Natural killer cell treated with Interleukin-12 subunit alpha and Interleukin-12 subunit beta and Interleukin-15 and Interleukin-18, amount 100 ng/mL, for 72 hours (primary cell): ENCODE measurements around the gene PTPRE. TPM values are rescaled to one million over a fixed set of nuclear protein-coding genes. Genes with fewer than 3 reads are reported as not detected.
A peak's percentile ranks its signal among the peaks of the same experiment; 100 is the strongest.

Source experiments
- ATAC-seq, 2 donors: fragments of 150-1000 bp; cut with Tn5 transposase in 1 of 2; sonication (Bioruptor Pico), chemical (Tn5 transposase) in 1 of 2; 2 replicates each; pipeline ENCODE4 v1.10.0; 2021
- DNase-seq: peaks from one replicate; pipeline ENCODE4 v3.0.0; 2022; ENCODE audit warnings: low spot score
- H3K27ac Mint-ChIP-seq, 2 donors: 1 replicate in 1 of 2; 2 replicates in 1 of 2; pipeline ENCODE4 v1.8.0; 2022; ENCODE audit warnings: mixed read lengths in 2 of 2, mild to moderate bottlenecking in 1 of 2, moderate library complexity in 1 of 2
- H3K27me3 Mint-ChIP-seq, 2 donors: 1 replicate in 1 of 2; 2 replicates in 1 of 2; pipeline ENCODE4 v1.8.0; 2022; ENCODE audit warnings: mixed read lengths in 2 of 2
- H3K36me3 Mint-ChIP-seq: one replicate; pipeline ENCODE4 v1.8.0; 2022; ENCODE audit warnings: mixed read lengths
- H3K4me1 Mint-ChIP-seq, 2 donors: 1 replicate in 1 of 2; 2 replicates in 1 of 2; pipeline ENCODE4 v1.8.0; 2022; ENCODE audit warnings: low read depth in 2 of 2, mixed read lengths in 2 of 2, mild to moderate bottlenecking in 1 of 2
- H3K4me3 Mint-ChIP-seq: one replicate; pipeline ENCODE4 v1.8.0; 2022; ENCODE audit warnings: mixed read lengths
- H3K9me3 Mint-ChIP-seq: 2 replicates; pipeline ENCODE4 v1.8.0; 2022; ENCODE audit warnings: mixed read lengths
- total RNA-seq, 2 donors: library from RNA; stranded (reverse); gene quantifications; one replicate each; pipeline ENCODE4 v1.2.3, GENCODE V29; 2022

Gene PTPRE
- total RNA-seq, 2 donors from 2014 or later, result 65.1 to 147 TPM

GRCh38 chr10:128059982-128060293, 153.0 kb downstream of the PTPRE start:
- DNase-seq (no peak), ATAC-seq (no peak)
- Mint-ChIP-seq H3K4me3 (peak overlapping the region; percentile 28), H3K27me3 (no peaks in the 10 kb centered on the region), H3K27ac (peak overlapping the region; percentile 7 to 93), H3K4me1 (peaks cover 79 to 83% of the 10 kb centered on the region in 2 donors), H3K9me3 (no peaks in the 10 kb centered on the region), H3K36me3 (peaks cover 13% of the 10 kb centered on the region)

GRCh38 chr10:128060341-128061250, 153.7 kb downstream of the PTPRE start:
- Mint-ChIP-seq H3K9me3 (no peaks in the 10 kb centered on the region), H3K4me3 (peak overlapping the region; percentile 28), H3K36me3 (peaks cover 13% of the 10 kb centered on the region), H3K27me3 (no peaks in the 10 kb centered on the region), H3K4me1 (peaks cover 79 to 88% of the 10 kb centered on the region in 2 donors), H3K27ac (peak overlapping the region; percentile 7 to 93)
- DNase-seq (peak; percentile 28), ATAC-seq (no peak)

DNA sequence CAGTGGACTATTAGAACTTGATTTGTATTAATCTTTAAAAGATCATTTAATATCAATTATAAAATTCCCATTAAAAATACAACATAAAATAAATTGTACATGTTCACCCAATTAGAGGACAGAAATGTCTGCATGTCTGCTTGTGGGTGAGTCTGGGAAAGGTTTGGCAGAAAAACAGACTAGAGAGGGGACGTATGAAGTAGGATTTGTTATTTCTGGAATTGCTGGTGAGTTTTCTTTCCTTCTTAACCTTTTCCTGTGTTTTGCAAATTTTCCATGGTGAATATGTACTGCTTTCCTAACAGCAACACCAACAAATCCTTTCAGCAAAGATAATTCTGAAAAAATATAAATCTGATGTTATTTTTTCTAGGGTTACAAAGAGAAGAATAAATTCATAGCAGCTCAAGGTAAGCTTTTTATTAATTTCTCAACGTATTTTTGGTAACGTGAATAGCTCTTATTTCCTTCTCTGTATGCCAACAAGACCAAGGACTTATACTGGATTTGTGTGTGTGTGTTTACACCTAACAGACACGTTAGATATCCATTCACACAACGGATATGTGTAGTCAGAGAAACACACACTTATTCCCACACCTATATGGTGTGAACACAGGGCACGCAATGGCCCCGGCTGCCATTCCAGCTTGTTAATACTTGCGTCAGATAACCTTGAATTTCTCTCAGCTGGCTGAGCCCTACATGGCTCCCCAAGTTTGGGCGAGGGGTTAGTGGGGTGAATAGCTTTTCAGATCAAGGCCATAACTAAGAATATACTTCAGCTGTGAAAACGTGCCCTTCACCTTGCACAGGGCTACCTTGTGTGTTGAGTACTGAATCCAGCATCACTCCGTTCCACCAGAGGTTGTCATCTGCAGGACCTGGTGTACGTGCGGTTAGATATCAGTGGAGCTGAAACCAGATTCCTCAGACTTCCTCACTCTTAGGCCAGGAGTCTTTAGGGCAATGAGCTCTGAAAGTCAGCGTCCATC, 154.7 kb downstream of the PTPRE start:
- Mint-ChIP-seq H3K27ac (peak overlapping the region; percentile 91 to 93), H3K36me3 (peaks cover 18% of the 10 kb centered on the region), H3K4me1 (peaks cover 81 to 91% of the 10 kb centered on the region in 2 donors), H3K9me3 (no peaks in the 10 kb centered on the region), H3K27me3 (no peaks in the 10 kb centered on the region), H3K4me3 (peak overlapping the region; percentile 81)
- peak; percentile 18 for DNase-seq
- no peak for ATAC-seq

DNA sequence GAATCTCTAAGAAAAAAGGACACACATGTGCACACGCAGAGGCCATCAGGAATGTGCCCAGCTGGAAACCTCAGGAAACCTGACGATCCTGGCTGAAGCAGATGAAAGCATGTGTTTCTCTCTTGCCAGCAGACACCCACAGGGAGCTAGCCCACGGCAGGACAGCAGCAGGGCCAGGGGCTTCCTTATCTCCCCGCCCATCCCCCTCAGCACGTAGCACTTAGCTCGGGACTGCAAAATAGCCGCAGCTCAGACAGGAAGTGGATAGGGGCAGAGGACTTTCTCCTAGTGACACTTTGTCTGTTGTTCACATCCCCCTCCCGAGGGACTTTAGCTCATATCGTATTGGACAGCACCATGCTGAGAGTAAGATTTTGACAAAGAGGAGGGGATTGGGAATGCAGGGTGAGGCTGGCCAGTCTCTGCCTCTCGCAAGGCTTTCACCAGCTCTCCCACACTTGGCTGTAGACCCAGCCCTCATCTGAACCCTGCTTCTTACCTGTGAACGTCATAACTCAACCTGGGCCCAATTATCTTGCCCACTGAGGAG, 155.5 kb downstream of the PTPRE start:
- ATAC-seq (peak; percentile 17 to 41), DNase-seq (peak; percentile 71)
- peaks cover 25% of the 10 kb centered on the region for H3K36me3 Mint-ChIP-seq
- H3K4me1 Mint-ChIP-seq, result peaks cover 87 to 98% of the 10 kb centered on the region in 2 donors
- H3K27ac Mint-ChIP-seq, result peak overlapping the region; percentile 91 to 93
- H3K9me3 Mint-ChIP-seq, result peaks cover 7% of the 10 kb centered on the region
- H3K4me3 Mint-ChIP-seq, result peak overlapping the region; percentile 81
- no peaks in the 10 kb centered on the region for H3K27me3 Mint-ChIP-seq

DNA sequence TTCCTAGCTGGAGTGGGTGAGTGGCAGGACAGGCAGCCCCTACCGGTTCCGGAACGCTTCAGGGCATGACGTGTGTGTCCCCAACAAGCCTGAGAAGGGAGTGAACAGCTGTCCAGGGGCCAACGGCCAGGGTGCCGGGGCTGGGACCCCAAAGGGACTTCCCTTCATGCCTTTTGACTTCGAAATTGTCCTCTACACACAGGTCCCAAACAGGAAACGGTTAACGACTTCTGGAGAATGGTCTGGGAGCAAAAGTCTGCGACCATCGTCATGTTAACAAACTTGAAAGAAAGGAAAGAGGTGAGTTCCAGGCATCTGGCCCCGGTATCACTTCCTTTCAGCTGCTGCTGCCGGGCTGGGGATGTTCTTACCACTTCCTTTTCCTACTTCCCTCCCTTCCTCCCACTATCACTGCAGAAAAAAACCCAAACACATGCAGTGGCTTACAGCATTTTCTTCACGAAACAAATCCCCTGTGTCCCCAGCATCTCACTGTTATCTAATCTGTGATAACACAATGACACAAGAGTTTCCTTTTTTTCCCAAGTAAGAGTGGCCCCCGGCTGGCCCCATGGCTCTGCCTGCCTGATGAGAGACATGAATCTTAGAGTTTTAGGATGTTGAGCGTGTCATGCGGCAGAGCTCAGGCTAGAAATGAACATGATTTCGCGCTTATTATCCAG, 156.1 kb downstream of the PTPRE start:
- peaks cover 23% of the 10 kb centered on the region for H3K36me3 Mint-ChIP-seq
- ATAC-seq (peak; percentile 45 to 58), DNase-seq (peak; percentile 84)
- H3K4me1 Mint-ChIP-seq, result peaks cover 83 to 96% of the 10 kb centered on the region in 2 donors
- peak overlapping the region; percentile 81 for H3K4me3 Mint-ChIP-seq
- no peaks in the 10 kb centered on the region for H3K27me3 Mint-ChIP-seq
- H3K9me3 Mint-ChIP-seq, result peaks cover 7% of the 10 kb centered on the region
- peak overlapping the region; percentile 91 to 93 for H3K27ac Mint-ChIP-seq

GRCh38 chr10:128063736-128064107, 156.8 kb downstream of the PTPRE start:
- H3K9me3 Mint-ChIP-seq, result peaks cover 7% of the 10 kb centered on the region
- peak overlapping the region; percentile 81 for H3K4me3 Mint-ChIP-seq
- H3K4me1 Mint-ChIP-seq, result peaks cover 78 to 89% of the 10 kb centered on the region in 2 donors
- peaks cover 23% of the 10 kb centered on the region for H3K36me3 Mint-ChIP-seq
- ATAC-seq (no peak), DNase-seq (peak; percentile 57)
- H3K27me3 Mint-ChIP-seq, result no peaks in the 10 kb centered on the region
- H3K27ac Mint-ChIP-seq, result peak overlapping the region; percentile 91 to 93

DNA sequence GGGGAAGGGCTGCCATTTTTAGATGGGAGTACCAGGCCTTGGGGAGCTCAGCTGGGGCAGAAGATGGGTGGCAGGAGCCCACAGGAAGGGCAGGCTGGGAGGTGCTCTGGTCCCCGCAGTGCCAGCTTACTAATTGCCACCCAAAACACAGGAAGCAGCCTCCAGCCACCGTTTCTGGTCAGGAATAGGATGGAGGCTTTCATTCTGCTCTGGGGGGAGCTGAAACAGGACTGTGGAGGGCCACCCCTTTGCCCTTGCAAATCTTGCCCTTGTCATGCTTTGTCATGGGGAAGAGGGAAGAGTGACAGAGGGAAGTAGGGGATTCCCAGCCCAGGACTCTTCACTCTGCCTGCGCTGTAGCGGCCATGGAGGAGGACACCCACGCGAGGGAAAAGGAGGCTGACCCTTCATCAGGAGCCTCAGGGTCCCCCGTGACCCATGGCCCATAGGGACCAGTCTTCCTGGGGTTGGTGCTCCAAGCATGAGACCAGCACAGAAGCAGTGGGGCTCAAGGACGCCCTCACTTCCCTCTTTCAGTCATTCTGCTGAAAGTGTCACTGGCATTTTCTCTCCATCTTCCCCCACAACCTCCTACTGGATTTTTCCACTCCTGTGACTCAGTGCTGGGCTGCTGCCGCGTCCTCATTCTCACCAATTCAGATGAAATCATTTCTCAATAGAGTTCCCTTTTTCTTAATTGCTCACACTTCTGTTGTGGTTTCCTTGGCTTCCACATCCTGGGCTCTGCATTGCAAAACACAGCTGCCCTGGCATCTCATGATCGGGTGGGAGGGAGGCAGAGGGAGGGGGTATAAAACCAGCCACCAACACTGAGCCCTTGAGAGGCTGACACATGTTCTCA, 157.4 kb downstream of the PTPRE start:
- DNase-seq (peak; percentile 90), ATAC-seq (peak; percentile 81 to 86)
- Mint-ChIP-seq H3K36me3 (peaks cover 23% of the 10 kb centered on the region), H3K4me1 (peaks cover 77 to 82% of the 10 kb centered on the region in 2 donors), H3K4me3 (peak overlapping the region; percentile 81), H3K9me3 (peaks cover 7% of the 10 kb centered on the region), H3K27ac (peak overlapping the region; percentile 91 to 93), H3K27me3 (no peaks in the 10 kb centered on the region)

DNA sequence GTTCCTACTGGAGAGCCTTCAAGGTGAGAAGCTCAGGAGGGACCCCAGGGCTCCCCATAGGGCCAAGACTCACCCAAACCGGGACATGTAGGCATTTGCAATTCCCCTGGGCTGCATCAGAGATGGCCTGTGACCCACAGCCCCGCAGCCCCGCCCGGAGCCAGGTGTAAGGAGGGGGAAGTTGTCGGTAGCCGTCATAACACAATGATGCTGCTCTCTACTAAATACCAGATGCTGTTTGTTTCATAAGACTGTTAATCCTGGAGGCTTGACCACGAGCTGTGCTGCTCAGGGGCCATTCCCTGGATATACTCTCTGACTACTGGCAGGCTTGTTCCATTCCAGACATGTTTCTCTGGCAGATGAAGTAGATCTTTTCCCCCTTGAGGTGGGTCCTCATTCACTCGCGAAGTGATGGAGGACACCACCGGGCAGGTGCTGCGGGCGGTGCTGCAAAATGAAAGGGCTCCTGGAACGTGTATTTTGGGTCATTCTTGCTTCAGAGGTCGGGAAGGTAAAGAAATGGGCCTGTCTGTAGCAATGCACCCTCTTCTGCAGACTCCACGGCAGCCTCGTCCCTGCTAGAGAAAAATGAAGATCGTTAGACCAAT, 158.2 kb downstream of the PTPRE start:
- Mint-ChIP-seq H3K36me3 (peaks cover 18% of the 10 kb centered on the region), H3K9me3 (peaks cover 7% of the 10 kb centered on the region), H3K4me3 (peak overlapping the region; percentile 81), H3K27ac (peak overlapping the region; percentile 91 to 93), H3K4me1 (peaks cover 74 to 80% of the 10 kb centered on the region in 2 donors), H3K27me3 (no peaks in the 10 kb centered on the region)
- ATAC-seq (no peak), DNase-seq (no peak)

- Mint-ChIP-seq H3K4me1 (peaks cover 65 to 71% of the 10 kb centered on the region in 2 donors), H3K9me3 (peaks cover 7% of the 10 kb centered on the region), H3K27me3 (no peaks in the 10 kb centered on the region), H3K4me3 (peak overlapping the region; percentile 55), H3K27ac (peak overlapping the region; percentile 91 to 93), H3K36me3 (peaks cover 15% of the 10 kb centered on the region)
- ATAC-seq (no peak), DNase-seq (peak; percentile 51)
Measured at GRCh38 chr10:128065881-128066534, 159.1 kb downstream of the PTPRE start.

DNA sequence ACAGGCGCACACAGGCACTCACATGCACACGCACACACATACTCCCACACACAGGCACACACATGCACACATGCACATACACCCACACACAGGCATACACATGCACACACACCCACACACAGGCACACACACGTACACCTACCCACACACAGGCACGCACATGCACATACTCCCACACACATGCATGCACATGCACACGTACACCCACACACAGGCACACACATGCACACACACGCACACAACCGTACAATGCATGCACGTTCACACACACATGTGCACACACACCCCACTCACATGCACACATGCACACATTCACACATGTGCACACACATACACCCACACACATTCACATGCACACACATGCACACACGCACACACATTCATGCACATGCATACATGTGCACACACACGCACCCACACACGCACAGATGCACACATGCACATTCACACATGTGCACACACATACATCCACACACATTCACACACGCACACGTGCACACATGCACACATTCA, 160.0 kb downstream of the PTPRE start:
- Mint-ChIP-seq H3K36me3 (peaks cover 15% of the 10 kb centered on the region), H3K27ac (peak overlapping the region; percentile 91 to 93), H3K4me1 (peaks cover 62 to 64% of the 10 kb centered on the region in 2 donors), H3K4me3 (peak overlapping the region; percentile 55), H3K9me3 (peaks cover 7% of the 10 kb centered on the region), H3K27me3 (no peaks in the 10 kb centered on the region)
- DNase-seq, result peak; percentile 6
- ATAC-seq, result no peak

- Mint-ChIP-seq H3K9me3 (peaks cover 7% of the 10 kb centered on the region), H3K27me3 (no peaks in the 10 kb centered on the region), H3K36me3 (peaks cover 15% of the 10 kb centered on the region), H3K4me1 (peaks cover 55 to 58% of the 10 kb centered on the region in 2 donors), H3K4me3 (no peak overlapping the region), H3K27ac (peak overlapping the region; percentile 91 to 93)
- no peak for ATAC-seq
- DNase-seq, result peak; percentile 49
Measured at GRCh38 chr10:128067691-128068397, 160.9 kb downstream of the PTPRE start.
